H1 (cell line): Measurements from ENCODE around the gene ELMO3. TPM values are rescaled to one million over a fixed set of nuclear protein-coding genes. Genes with fewer than 3 reads are reported as not detected.

ENCODE experiments used
- CTCF ChIA-PET: fragments of 300-600 bp; sonication (Branson Sonifier 250); formaldehyde crosslinking; loops from one replicate; lab custom pipeline; 2021; ENCODE audit not compliant: partially characterized antibody; lab: Charles Lee
- POLR2A ChIA-PET: fragments of 300-600 bp; sonication (Branson Sonifier 250); formaldehyde crosslinking; loops from one replicate; lab custom pipeline; 2021; ENCODE audit warnings: inconsistent platforms; ENCODE audit not compliant: partially characterized antibody; lab: Charles Lee
- DNase-seq, 2 experiments: peaks; one replicate each; pipeline versions ENCODE4 v3.0.0 to v3.0.0-alpha.2; 2010 to 2022; ENCODE audit warnings: low spot score in 2 of 2, low read depth in 1 of 2, mixed read lengths in 1 of 2
- FAIRE-seq: peaks from 2 replicates; lab custom pipeline; 2011; peaks lifted over from hg19 to GRCh38; lab: Jason Lieb, UNC
- H2AFZ ChIP-seq: 2 replicates; pipeline ENCODE4 v1.8.1; 2012; ENCODE audit warnings: low read length, inconsistent platforms
- H2AK5ac ChIP-seq: 2 replicates; pipeline ENCODE4 v1.6.1; 2013; ENCODE audit warnings: low read depth, low read length
- H2BK120ac ChIP-seq: replicated peaks from 2 replicates; pipeline ENCODE3; 2013; ENCODE audit warnings: low read depth, low read length, inconsistent platforms
- H2BK12ac ChIP-seq: 2 replicates; pipeline ENCODE4 v1.6.1; 2013; ENCODE audit warnings: low read depth, low read length
- H2BK15ac ChIP-seq: 2 replicates; pipeline ENCODE4 v1.6.1; 2013; ENCODE audit warnings: low read length
- H2BK20ac ChIP-seq: 2 replicates; pipeline ENCODE4 v1.6.1; 2013; ENCODE audit warnings: low read length
- H2BK5ac ChIP-seq: 2 replicates; pipeline ENCODE4 v1.6.1; 2013; ENCODE audit warnings: low read depth, low read length
- H3K14ac ChIP-seq: 2 replicates; pipeline ENCODE4 v1.6.1; 2013; ENCODE audit warnings: inconsistent platforms; ENCODE audit not compliant: insufficient read length
- H3K18ac ChIP-seq: 2 replicates; pipeline ENCODE4 v1.6.1; 2013; ENCODE audit warnings: low read length; ENCODE audit errors: extremely low read depth
- H3K23ac ChIP-seq: 2 replicates; pipeline ENCODE4 v1.6.1; 2013; ENCODE audit warnings: inconsistent platforms; ENCODE audit not compliant: insufficient read length
- H3K23me2 ChIP-seq: 2 replicates; pipeline ENCODE4 v1.6.1; 2013; ENCODE audit warnings: low read depth, low read length
- H3K27ac ChIP-seq: 2 replicates; pipeline ENCODE4 v1.6.1; 2011; ENCODE audit warnings: low read depth, low read length, inconsistent platforms
- H3K27me3 ChIP-seq, 4 experiments: replicated peaks in 1 of 4; 1 replicate in 1 of 4; 2 replicates in 3 of 4; pipeline versions ENCODE4 v1.6.1 to v1.8.1; 2011 to 2013; ENCODE audit warnings: low read length in 3 of 4, mild to moderate bottlenecking in 3 of 4, inconsistent platforms in 2 of 4, mixed read lengths in 2 of 4, moderate library complexity in 1 of 4; ENCODE audit not compliant: control insufficient read depth in 3 of 4, insufficient read depth in 3 of 4; ENCODE audit errors: extremely low read depth in 1 of 4
- H3K36me3 ChIP-seq, 4 experiments: 2 replicates each; pipeline versions ENCODE4 v1.6.1 to v1.8.1; 2011 to 2013; ENCODE audit warnings: mild to moderate bottlenecking in 4 of 4, low read length in 3 of 4, moderate library complexity in 2 of 4, control low read depth in 1 of 4, inconsistent platforms in 1 of 4; ENCODE audit not compliant: insufficient read depth in 4 of 4, control insufficient read depth in 2 of 4
- H3K4ac ChIP-seq: replicated peaks from 2 replicates; pipeline ENCODE3; 2013; ENCODE audit warnings: low read length, low read depth, mixed read lengths, inconsistent platforms; ENCODE audit not compliant: insufficient read length
- H3K4me1 ChIP-seq, 4 experiments: replicated peaks in 1 of 4; 1 replicate in 1 of 4; 2 replicates in 3 of 4; pipeline versions ENCODE4 v1.6.1 to v1.8.1; 2011 to 2013; ENCODE audit warnings: low read length in 3 of 4, inconsistent platforms in 2 of 4, mixed read lengths in 1 of 4; ENCODE audit not compliant: insufficient read depth in 4 of 4, control insufficient read depth in 3 of 4
- H3K4me2 ChIP-seq, 2 experiments: 2 replicates each; pipeline versions ENCODE4 v1.6.1 to v1.8.1; 2011 to 2013; ENCODE audit warnings: low read depth in 2 of 2, low read length in 2 of 2, control low read depth in 1 of 2, inconsistent platforms in 1 of 2, mild to moderate bottlenecking in 1 of 2; ENCODE audit not compliant: insufficient read depth in 1 of 2
- H3K4me3 ChIP-seq, 4 experiments: fragments of 200-600, 300-600 bp in 1 of 4; sonication (generic), shearing (Covaris generic), sonication (Bioruptor Twin) in 1 of 4; 2 replicates each; pipeline versions ENCODE4 v1.5.1 to v1.8.1; 2011 to 2016; ENCODE audit warnings: low read length in 4 of 4, low read depth in 3 of 4, control low read depth in 2 of 4, inconsistent platforms in 2 of 4, mild to moderate bottlenecking in 2 of 4, mixed read lengths in 1 of 4, moderate library complexity in 1 of 4; ENCODE audit not compliant: insufficient read depth in 2 of 4; ENCODE audit errors: extremely low read depth in 1 of 4
- H3K56ac ChIP-seq: replicated peaks from 2 replicates; pipeline ENCODE3; 2013; ENCODE audit warnings: low read depth, mild to moderate bottlenecking, mixed read lengths, low read length, inconsistent platforms; ENCODE audit not compliant: insufficient read length
- H3K79me1 ChIP-seq: 2 replicates; pipeline ENCODE4 v1.6.1; 2013; ENCODE audit warnings: low read depth, low read length, control low read depth
- H3K79me2 ChIP-seq, 2 experiments: 2 replicates each; pipeline versions ENCODE4 v1.6.1 to v1.8.1; 2012 to 2013; ENCODE audit warnings: low read length in 2 of 2, mild to moderate bottlenecking in 2 of 2, inconsistent platforms in 1 of 2; ENCODE audit not compliant: insufficient read depth in 2 of 2, control insufficient read depth in 1 of 2
- H3K9ac ChIP-seq, 4 experiments: replicated peaks in 1 of 4; 1 replicate in 1 of 4; 2 replicates in 3 of 4; pipeline versions ENCODE4 v1.6.1 to v1.8.1; 2011 to 2013; ENCODE audit warnings: low read depth in 3 of 4, low read length in 3 of 4, control low read depth in 2 of 4, mild to moderate bottlenecking in 2 of 4, moderate library complexity in 2 of 4, inconsistent platforms in 1 of 4; ENCODE audit errors: extremely low read depth in 1 of 4
- H3K9me3 ChIP-seq, 2 experiments: 2 replicates each; pipeline versions ENCODE4 v1.6.1 to v1.8.1; 2012 to 2013; ENCODE audit warnings: mild to moderate bottlenecking in 2 of 2, moderate library complexity in 2 of 2, control low read depth in 1 of 2, inconsistent platforms in 1 of 2, low read depth in 1 of 2, low read length in 1 of 2, mixed read lengths in 1 of 2; ENCODE audit not compliant: insufficient read depth in 2 of 2
- H4K20me1 ChIP-seq, 2 experiments: replicated peaks in 1 of 2; 2 replicates each; pipeline versions ENCODE3 to v1.8.1; 2011 to 2013; ENCODE audit warnings: inconsistent platforms in 2 of 2, low read length in 2 of 2, mild to moderate bottlenecking in 1 of 2; ENCODE audit not compliant: insufficient read depth in 2 of 2, control insufficient read depth in 1 of 2
- H4K5ac ChIP-seq: 2 replicates; pipeline ENCODE4 v1.6.1; 2013; ENCODE audit warnings: low read length, low read depth, mixed read lengths, inconsistent platforms; ENCODE audit not compliant: insufficient read length
- H4K8ac ChIP-seq: 2 replicates; pipeline ENCODE4 v1.8.0; 2013; ENCODE audit warnings: mild to moderate bottlenecking, moderate library complexity, low read length, inconsistent platforms; ENCODE audit not compliant: insufficient read depth; ENCODE audit errors: extremely low read depth
- H4K91ac ChIP-seq: replicated peaks from 2 replicates; pipeline ENCODE3; 2013; ENCODE audit warnings: low read length, mixed read lengths, inconsistent platforms; ENCODE audit not compliant: insufficient read length
- E2F6 ChIP-seq: IDR thresholded peaks from 2 replicates; pipeline ENCODE4 v1.6.1; 2012; ENCODE audit warnings: inconsistent platforms
- WGBS, 2 experiments: shearing (Covaris generic) in 1 of 2; methylation state at CpG; one replicate each; pipeline versions ENCODE4 v1.1.6 to v1.1.7; 2013 to 2015; ENCODE audit warnings: low lambda C conversion rate in 2 of 2, mixed read lengths in 2 of 2, inconsistent platforms in 1 of 2, low coverage in 1 of 2, missing lambda C conversion rate in 1 of 2; ENCODE audit not compliant: insufficient replicate concordance in 2 of 2, insufficient coverage in 1 of 2, insufficient read length in 1 of 2; ENCODE audit errors: extremely low coverage in 1 of 2, missing lambda C conversion rate in 1 of 2; 5-methylcytosine and 5-hydroxymethylcytosine counted together
- polyA plus RNA-seq, 7 experiments: library from polyadenylated mRNA; depleted of rRNA in 3 of 7; stranded (reverse) in 5 of 7; unstranded in 2 of 7; fragments of >200 nt in 5 of 7; fragments of 200-250 nt in 2 of 7; gene quantifications; 1 replicate in 5 of 7; 2 replicates in 1 of 7; 4 replicates in 1 of 7; pipeline versions ENCODE4 v1.2.1 to v1.2.3, GENCODE V29; 2011 to 2013; ENCODE audit warnings: missing spikeins in 2 of 7, mixed read lengths in 2 of 7
- total RNA-seq: library from RNA; stranded (reverse); fragmentation: NEBNext Ultra II Directional; extraction: Animal tissue kit (Norgen Biotek cat#: 25700); gene quantifications from 2 replicates; pipeline ENCODE4 v1.2.1, GENCODE V29; 2021

ELMO3 gene
- total and polyA plus RNA-seq, 2 of the 8 experiments (the other 6 are each of a cell fraction or from before 2014, with no cell fraction given): 9.6 to 10.9 TPM

DNA sequence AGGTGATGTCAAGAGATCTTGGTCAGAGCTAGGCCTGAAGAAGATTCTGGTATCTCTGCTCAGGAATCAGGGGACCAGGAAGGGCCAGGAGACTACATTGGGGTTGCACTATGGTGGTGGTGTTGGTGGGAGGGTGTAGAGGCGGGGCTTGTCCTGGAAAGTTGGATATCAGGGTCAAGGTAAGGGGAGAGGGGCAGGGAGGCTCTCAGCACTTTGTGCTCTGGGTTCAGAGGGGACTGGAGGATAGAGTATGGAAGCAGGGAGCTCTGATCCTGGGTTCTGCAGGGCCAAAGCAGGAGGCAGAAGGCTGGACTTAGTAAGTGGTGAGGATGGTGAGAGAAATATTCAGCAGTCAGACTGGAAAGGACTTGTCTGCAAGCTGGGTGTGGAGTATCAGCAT is 25.6 kb upstream of the ELMO3 start:
- Histone ChIP-seq H3K27ac (no peak overlapping the region), H3K4me3 (peak overlapping the region; percentile 27 to 57 (median 34); a peak in 6 of 8 replicates)

More for the DNA sequence above, 25.6 kb upstream of the ELMO3 start:
- H3K23ac ChIP-seq: no peak overlapping the region
- H3K9me3 ChIP-seq: no peaks in the 10 kb centered on the region
- peaks cover 0 to 40% (median 27%) of the 10 kb centered on the region in 4 experiments; a peak in 6 of 7 replicates for H3K4me1 ChIP-seq
- no peak overlapping the region for H2BK20ac ChIP-seq
- no peak overlapping the region for H4K91ac ChIP-seq
- no peak overlapping the region for H3K14ac ChIP-seq
- WGBS, 2 experiments: 31% methylated on average over 1 of the region's 1 CpG; no CpG with 5 or more reads in 1 of the 2 experiments
- DNase-seq (peak in 1 of 2 experiments; percentile 47), FAIRE-seq (no peak)
- H4K20me1 ChIP-seq: peaks cover 7 to 22% of the 10 kb centered on the region in 2 experiments
- H3K79me2 ChIP-seq: no peaks in the 10 kb centered on the region
- H3K18ac ChIP-seq: 0 out of 2 replicates have a peak overlapping the region, but pooled peaks have one; percentile 10
- H3K4me2 ChIP-seq: peak overlapping the region; percentile 71 to 92
- peaks cover 2% of the 10 kb centered on the region; the same call in 1 of the 2 replicates for H3K79me1 ChIP-seq
- H2BK120ac ChIP-seq: no peak overlapping the region
- no peak overlapping the region for H2BK12ac ChIP-seq
- H3K27me3 ChIP-seq: peaks cover 57 to 93% (median 90%) of the 10 kb centered on the region in 4 experiments
- H3K9ac ChIP-seq: no peak overlapping the region
- H3K4ac ChIP-seq: no peak overlapping the region
- POLR2A ChIA-PET: interaction anchor here (1.8 to 7.3 kb wide), 5 partner anchors 9 to 24 kb away, joined by 3 to 59 read pairs (median 10); partner anchors contain the start of genes FBXL8, HSF4 and TRADD
- H2BK15ac ChIP-seq: peak overlapping the region; percentile 81; the same call in 1 of the 2 replicates
- no peak overlapping the region for H2BK5ac ChIP-seq
- peaks cover 27% of the 10 kb centered on the region for H3K23me2 ChIP-seq
- H2AFZ ChIP-seq: no peak overlapping the region
- H3K36me3 ChIP-seq: no peaks in the 10 kb centered on the region
- no peak overlapping the region for H3K56ac ChIP-seq
- TF ChIP-seq E2F6: no peak
- TF ChIP-seq, all 59 proteins: peak for 0
- CTCF ChIA-PET: interaction anchor here (0.6 to 19.3 kb wide), 7 partner anchors 8 to 262 kb away, joined by 3 to 291 read pairs (median 4); partner anchors contain the start of genes B3GNT9, EXOC3L1, FBXL8 and HSF4
- Histone ChIP-seq H4K8ac (no peak overlapping the region), H2AK5ac (no peak overlapping the region), H4K5ac (no peak overlapping the region)
